OCI-LY7 (cell line): ENCODE measurements around the gene HNF1A. TPM values are rescaled to one million over a fixed set of nuclear protein-coding genes. Genes with fewer than 3 reads are reported as not detected.

Experiments
- BruUV-seq: library from RNA; stranded (reverse); fragments of 400-500 nt; replicated peaks from 2 replicates; lab custom pipeline; 2021; lab: Mats Ljungman, UMichigan
- CTCF ChIA-PET: fragments of 300-600 bp; sonication (Branson Sonifier 250); formaldehyde crosslinking; loops from one replicate; lab custom pipeline; 2022; ENCODE audit warnings: antibody characterized with exemption; ENCODE audit not compliant: unreplicated experiment; lab: Charles Lee
- POLR2A ChIA-PET: fragments of 300-600 bp; sonication (Branson Sonifier 250); formaldehyde crosslinking; loops from one replicate; lab custom pipeline; 2022; ENCODE audit warnings: antibody characterized with exemption; lab: Charles Lee
- DNase-seq: peaks from one replicate; pipeline ENCODE4 v3.0.0-alpha.2; 2015; ENCODE audit warnings: low spot score
- H2AFZ ChIP-seq: fragments of 200-600 bp; sonication (generic), shearing (Covaris generic); 2 replicates; pipeline ENCODE4 v1.6.1; 2014; ENCODE audit warnings: mild to moderate bottlenecking, antibody characterized with exemption, low read length, moderate library complexity
- H3K27ac ChIP-seq: fragments of 200-600 bp; sonication (generic); 2 replicates; pipeline ENCODE4 v1.5.1; 2014; ENCODE audit warnings: mixed run types, low read depth, mild to moderate bottlenecking, moderate library complexity, low read length, inconsistent platforms; ENCODE audit not compliant: poor library complexity, severe bottlenecking
- H3K36me3 ChIP-seq: fragments of 200-600 bp; sonication (generic); 2 replicates; pipeline ENCODE4 v1.6.1; 2014; ENCODE audit warnings: mild to moderate bottlenecking, antibody characterized with exemption, low read length, moderate library complexity, mixed read lengths; ENCODE audit not compliant: insufficient read depth
- H3K4me1 ChIP-seq: fragments of 200-600 bp; sonication (generic); 2 replicates; pipeline ENCODE4 v1.5.1; 2014; ENCODE audit warnings: mild to moderate bottlenecking, low read length; ENCODE audit not compliant: insufficient read depth, poor library complexity, severe bottlenecking
- H3K4me2 ChIP-seq: fragments of 200-600 bp; sonication (generic); 2 replicates; pipeline ENCODE4 v1.6.1; 2014; ENCODE audit warnings: mild to moderate bottlenecking, low read length
- H3K4me3 ChIP-seq: fragments of 200-600 bp; sonication (generic); 2 replicates; pipeline ENCODE4 v1.5.1; 2014; ENCODE audit warnings: mild to moderate bottlenecking, low read depth, low read length; ENCODE audit not compliant: poor library complexity, severe bottlenecking
- H3K79me2 ChIP-seq: fragments of 200-600 bp; sonication (generic); 2 replicates; pipeline ENCODE4 v1.6.1; 2016; ENCODE audit warnings: low read depth, mild to moderate bottlenecking, low read length, moderate library complexity, mixed read lengths; ENCODE audit not compliant: insufficient read depth
- H3K9me2 ChIP-seq: fragments of 200-600 bp; sonication (generic); 2 replicates; pipeline ENCODE4 v1.6.1; 2016; ENCODE audit warnings: mild to moderate bottlenecking, low read length, mixed read lengths; ENCODE audit not compliant: insufficient read depth
- H3K9me3 ChIP-seq: fragments of 200-600 bp; sonication (generic); 2 replicates; pipeline ENCODE4 v1.6.1; 2014; ENCODE audit warnings: mild to moderate bottlenecking, mixed run types, low read length, mixed read lengths
- H4K20me1 ChIP-seq: fragments of 200-600 bp; sonication (generic); 2 replicates; pipeline ENCODE4 v1.6.1; 2014; ENCODE audit warnings: mild to moderate bottlenecking, antibody characterized with exemption, low read length, moderate library complexity, mixed read lengths; ENCODE audit not compliant: insufficient read depth
- EZH2phosphoT487 ChIP-seq: fragments of 200-600 bp; sonication (generic); IDR thresholded peaks from 2 replicates; pipeline ENCODE4 v1.6.1; 2018; ENCODE audit warnings: low read depth, borderline replicate concordance, mild to moderate bottlenecking, mixed run types, antibody characterized with exemption, low read length, moderate library complexity, mixed read lengths
- intact Hi-C: fragments of 100-400 bp; cut with micrococcal nuclease; formaldehyde crosslinking; loops from one replicate; pipeline ENCODE4 v1.10.0; 2022; ENCODE audit not compliant: unreplicated experiment
- total RNA-seq, 2 experiments: library from RNA; depleted of rRNA in 1 of 2; stranded (reverse); fragments of >200 nt in 1 of 2; shearing (Covaris generic) in 1 of 2; gene quantifications; 2 replicates each; pipeline ENCODE4 v1.2.3, GENCODE V29; 2014 to 2022
- TF ChIP-seq, protein P1 (sequence below): fragments of 200-600 bp; sonication (generic); conservative IDR thresholded peaks from 2 replicates; pipeline ENCODE4 v1.5.1; 2014; ENCODE audit warnings: mild to moderate bottlenecking, antibody characterized with exemption, low read length, moderate library complexity, mixed read lengths

HNF1A gene
- total RNA-seq, 2 experiments from 2014 or later = not detected

DNA sequence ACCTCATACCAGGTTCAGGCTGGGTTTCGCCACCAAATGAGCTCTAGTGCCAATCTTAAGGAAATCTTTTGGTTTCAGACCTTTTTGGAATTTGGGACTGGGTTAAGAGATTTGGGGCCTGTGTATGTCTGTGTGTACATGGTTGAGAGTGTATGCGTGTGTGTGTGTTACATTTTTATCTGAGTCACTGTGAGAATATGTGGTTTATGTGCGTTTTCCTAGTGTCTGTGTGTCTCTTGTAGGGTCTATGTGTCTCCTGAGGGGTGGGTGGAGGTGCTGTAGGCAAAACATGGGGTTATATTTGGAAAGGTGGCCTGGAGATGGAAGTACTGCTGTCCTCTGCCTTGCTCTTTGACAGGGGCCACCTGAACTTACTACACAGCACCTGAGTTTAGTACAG, 20.1 kb downstream of the HNF1A start:
- Histone ChIP-seq H3K9me3 (no peaks in the 10 kb centered on the region), H2AFZ (no peak overlapping the region), H4K20me1 (no peaks in the 10 kb centered on the region), H3K27ac (no peak overlapping the region), H3K36me3 (peaks cover 14% of the 10 kb centered on the region; the same call in 1 of the 2 replicates), H3K4me3 (no peak overlapping the region), H3K9me2 (no peaks in the 10 kb centered on the region), H3K79me2 (no peaks in the 10 kb centered on the region), H3K4me2 (no peak overlapping the region), H3K4me1 (peaks cover 8% of the 10 kb centered on the region)
- ChIA-PET CTCF (no interaction called here), POLR2A (interaction anchor here (0.7 kb wide), 1 partner anchor 143 kb away, joined by 3 read pairs; no protein-coding TSS in a partner anchor)
- DNase-seq = no peak
- TF ChIP-seq, protein P1, sequence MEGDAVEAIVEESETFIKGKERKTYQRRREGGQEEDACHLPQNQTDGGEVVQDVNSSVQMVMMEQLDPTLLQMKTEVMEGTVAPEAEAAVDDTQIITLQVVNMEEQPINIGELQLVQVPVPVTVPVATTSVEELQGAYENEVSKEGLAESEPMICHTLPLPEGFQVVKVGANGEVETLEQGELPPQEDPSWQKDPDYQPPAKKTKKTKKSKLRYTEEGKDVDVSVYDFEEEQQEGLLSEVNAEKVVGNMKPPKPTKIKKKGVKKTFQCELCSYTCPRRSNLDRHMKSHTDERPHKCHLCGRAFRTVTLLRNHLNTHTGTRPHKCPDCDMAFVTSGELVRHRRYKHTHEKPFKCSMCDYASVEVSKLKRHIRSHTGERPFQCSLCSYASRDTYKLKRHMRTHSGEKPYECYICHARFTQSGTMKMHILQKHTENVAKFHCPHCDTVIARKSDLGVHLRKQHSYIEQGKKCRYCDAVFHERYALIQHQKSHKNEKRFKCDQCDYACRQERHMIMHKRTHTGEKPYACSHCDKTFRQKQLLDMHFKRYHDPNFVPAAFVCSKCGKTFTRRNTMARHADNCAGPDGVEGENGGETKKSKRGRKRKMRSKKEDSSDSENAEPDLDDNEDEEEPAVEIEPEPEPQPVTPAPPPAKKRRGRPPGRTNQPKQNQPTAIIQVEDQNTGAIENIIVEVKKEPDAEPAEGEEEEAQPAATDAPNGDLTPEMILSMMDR = no peak
- TF ChIP-seq EZH2phosphoT487 = no peak
- intact Hi-C loops = loop anchor here (5.0 kb wide), 1 partner anchor 99 kb away; no protein-coding TSS in a partner anchor
- no TSS peak for BruUV-seq

DNA sequence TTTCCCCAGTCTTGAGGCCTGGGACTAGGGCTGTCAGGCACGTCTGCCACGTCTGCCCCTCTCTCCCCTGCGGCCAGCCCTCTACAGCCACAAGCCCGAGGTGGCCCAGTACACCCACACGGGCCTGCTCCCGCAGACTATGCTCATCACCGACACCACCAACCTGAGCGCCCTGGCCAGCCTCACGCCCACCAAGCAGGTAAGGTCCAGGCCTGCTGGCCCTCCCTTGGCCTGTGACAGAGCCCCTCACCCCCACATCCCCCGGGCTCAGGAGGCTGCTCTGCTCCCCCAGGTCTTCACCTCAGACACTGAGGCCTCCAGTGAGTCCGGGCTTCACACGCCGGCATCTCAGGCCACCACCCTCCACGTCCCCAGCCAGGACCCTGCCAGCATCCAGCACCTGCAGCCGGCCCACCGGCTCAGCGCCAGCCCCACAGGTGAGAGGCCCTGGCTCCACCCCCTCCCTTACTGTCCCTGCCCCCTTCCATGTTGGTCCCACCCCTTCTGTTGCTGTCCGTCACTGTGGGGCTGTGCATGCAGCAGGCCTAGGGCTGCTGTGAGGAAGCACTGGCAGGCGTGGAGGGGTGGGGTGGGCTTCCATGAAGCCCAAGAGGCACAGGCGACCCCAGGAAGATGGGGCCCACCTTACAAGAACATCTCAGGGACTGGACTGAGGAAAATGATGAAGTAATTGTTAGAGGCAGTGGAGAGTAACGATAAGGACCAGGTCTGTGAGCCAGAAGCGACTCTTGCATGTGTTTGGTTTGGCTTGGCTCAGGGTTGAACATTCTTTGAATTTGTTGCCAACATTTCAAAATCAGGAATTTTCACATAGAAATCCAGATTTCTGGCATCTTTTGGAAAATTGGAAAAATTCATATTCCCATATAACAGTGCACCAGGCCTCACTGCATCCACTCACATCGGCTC, 21.1 kb downstream of the HNF1A start:
- no peak for DNase-seq
- H3K4me2 ChIP-seq = no peak overlapping the region
- ChIA-PET CTCF (no interaction called here), POLR2A (interaction anchor here (0.5 kb wide), 1 partner anchor 794 kb away, joined by 3 read pairs; no protein-coding TSS in a partner anchor)
- no peaks in the 10 kb centered on the region for H3K9me2 ChIP-seq
- H3K4me3 ChIP-seq = no peak overlapping the region
- intact Hi-C loops = loop anchor here (5.0 kb wide), 1 partner anchor 98 kb away; no protein-coding TSS in a partner anchor
- TF ChIP-seq, protein P1 = no peak
- no peak for TF ChIP-seq EZH2phosphoT487
- H3K79me2 ChIP-seq = no peaks in the 10 kb centered on the region
- no TSS peak for BruUV-seq
- no peak overlapping the region for H2AFZ ChIP-seq
- no peaks in the 10 kb centered on the region for H4K20me1 ChIP-seq
- H3K36me3 ChIP-seq = peaks cover 24% of the 10 kb centered on the region; the same call in 1 of the 2 replicates
- no peaks in the 10 kb centered on the region for H3K9me3 ChIP-seq
- H3K4me1 ChIP-seq = peaks cover 8% of the 10 kb centered on the region
- H3K27ac ChIP-seq = no peak overlapping the region
